Measurements from ENCODE around the gene C3orf22. TPM values are rescaled to one million over a fixed set of nuclear protein-coding genes. Genes with fewer than 3 reads are reported as not detected.

Gene C3orf22
- total RNA-seq, 1 experiment from 2014 or later = not detected

GRCh38 chr3:126514161-126514560, 44.6 kb downstream of the C3orf22 start:
- DNase-seq (ENCODE audit: low read depth) = no peak

GRCh38 chr3:126512916-126513650, 45.6 kb downstream of the C3orf22 start:
- DNase-seq (ENCODE audit: low read depth) = no peak

GRCh38 chr3:126512026-126512425, 46.7 kb downstream of the C3orf22 start:
- DNase-seq (ENCODE audit: low read depth) = no peak

- no peak for DNase-seq (ENCODE audit: low read depth)
Observed at GRCh38 chr3:126511291-126511690, 47.4 kb downstream of the C3orf22 start.

- no peak for DNase-seq (ENCODE audit: low read depth)
Observed at GRCh38 chr3:126510308-126510910, 48.3 kb downstream of the C3orf22 start.

- no peak for DNase-seq (ENCODE audit: low read depth)
Observed at GRCh38 chr3:126509597-126510307, 49.0 kb downstream of the C3orf22 start.

GRCh38 chr3:126508564-126508964, 50.2 kb downstream of the C3orf22 start:
- peak; percentile 60 for DNase-seq (ENCODE audit: low read depth)

GRCh38 chr3:126507886-126508285, 50.8 kb downstream of the C3orf22 start:
- no peak for DNase-seq (ENCODE audit: low read depth)

GRCh38 chr3:126503701-126504100, 55.0 kb downstream of the C3orf22 start:
- no peak for DNase-seq (ENCODE audit: low read depth)

- DNase-seq (ENCODE audit: low read depth) = no peak
Observed at GRCh38 chr3:126502656-126503055, 56.1 kb downstream of the C3orf22 start.

GRCh38 chr3:126501736-126502135, 57.0 kb downstream of the C3orf22 start:
- DNase-seq (ENCODE audit: low read depth) = no peak

GRCh38 chr3:126501054-126501453, 57.7 kb downstream of the C3orf22 start:
- DNase-seq (ENCODE audit: low read depth) = no peak

GRCh38 chr3:126500016-126500415, 58.7 kb downstream of the C3orf22 start:
- no peak for DNase-seq (ENCODE audit: low read depth)

Other genes starting within 250 kb of the C3orf22 start
- 0.06 and 0.11 TPM in 2 replicates for gene KLF15, start 201.5 kb downstream of the C3orf22 start, total RNA-seq (2014; rRNA removed)
- gene CFAP100, start 164.0 kb downstream of the C3orf22 start, total RNA-seq (2014; rRNA removed) = not detected in 2 replicates
- 14.5 and 16.8 TPM in 2 replicates for gene ZXDC, start 83.0 kb downstream of the C3orf22 start, total RNA-seq (2014; rRNA removed)
- not detected in 2 replicates for gene UROC1, start 41.2 kb downstream of the C3orf22 start, total RNA-seq (2014; rRNA removed)
- gene CHST13, start 34.8 kb downstream of the C3orf22 start, total RNA-seq (2014; rRNA removed) = not detected in 2 replicates
- gene TXNRD3, start 96.2 kb upstream of the C3orf22 start, total RNA-seq (2014; rRNA removed) = 9.9 and 15.2 TPM in 2 replicates
- 23.5 and 25.5 TPM in 2 replicates for gene CHCHD6, start 145.3 kb upstream of the C3orf22 start, total RNA-seq (2014; rRNA removed)